LNCaP clone FGC (cell line): ENCODE results near the gene MLKL.

ENCODE experiments used
- DNase-seq: peaks from one replicate; pipeline ENCODE4 v3.0.0-alpha.2; 2011; ENCODE audit warnings: low read depth
- H3K4me3 ChIP-seq: 2 replicates; pipeline ENCODE4 v1.5.1; 2011; ENCODE audit warnings: mild to moderate bottlenecking, low read depth, low read length, control low read depth
- TF ChIP-seq, protein P1 (sequence below): IDR thresholded peaks from 2 replicates; pipeline ENCODE4 v1.5.1; 2012; ENCODE audit warnings: mild to moderate bottlenecking; ENCODE audit not compliant: control insufficient read depth, insufficient read depth; ENCODE audit errors: extremely low read depth

Gene MLKL

DNA sequence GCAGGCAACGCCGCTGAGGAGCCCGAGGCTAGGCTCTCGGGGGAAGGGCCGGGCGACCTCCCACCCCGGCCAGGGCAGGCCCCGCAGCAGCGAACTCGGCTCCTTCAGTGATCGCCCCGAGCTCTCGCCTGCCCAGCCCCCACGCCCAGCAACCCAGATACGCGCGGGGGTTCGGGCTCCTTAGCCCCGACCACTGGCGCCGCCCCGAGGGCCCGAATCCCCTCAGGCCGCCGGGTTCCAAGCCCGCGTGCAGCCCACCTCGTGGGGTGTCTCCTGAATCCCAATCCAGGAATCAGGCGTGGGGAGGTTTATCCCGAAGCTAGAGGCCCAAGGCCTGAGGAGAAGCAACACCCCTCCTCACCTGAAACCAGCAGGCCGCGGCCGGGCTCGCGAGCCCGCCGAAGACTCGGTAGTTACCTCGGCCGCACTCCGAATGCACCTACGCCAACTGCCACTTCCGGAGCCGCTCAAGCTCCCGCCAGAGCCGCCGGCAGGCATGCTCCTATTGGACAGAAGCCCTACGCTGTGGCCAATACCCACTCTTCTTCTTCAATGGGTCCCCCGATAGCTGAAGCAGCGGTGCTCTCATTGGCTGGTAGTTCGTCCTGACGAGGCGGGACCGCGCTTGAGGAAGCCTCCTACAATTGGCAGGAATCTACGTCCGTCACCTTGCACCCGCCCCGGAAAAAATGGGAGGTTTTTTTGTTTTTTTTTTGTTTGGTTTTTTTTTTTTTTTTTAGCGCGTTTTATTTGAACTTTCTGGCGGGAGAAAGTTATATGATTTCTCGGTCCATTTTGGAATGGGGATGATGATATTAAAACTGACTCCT is 34.0 kb downstream of the MLKL start, which contains the start of gene RFWD3:
Gene RFWD3, minus strand, starts transcription at position 453 of the 830 bp plus-strand sequence. CDS start 5,428 bp downstream, outside the sequence.
- H3K4me3 ChIP-seq = peak within 1 kb of the TSS; percentile 94
- TF ChIP-seq, protein P1, sequence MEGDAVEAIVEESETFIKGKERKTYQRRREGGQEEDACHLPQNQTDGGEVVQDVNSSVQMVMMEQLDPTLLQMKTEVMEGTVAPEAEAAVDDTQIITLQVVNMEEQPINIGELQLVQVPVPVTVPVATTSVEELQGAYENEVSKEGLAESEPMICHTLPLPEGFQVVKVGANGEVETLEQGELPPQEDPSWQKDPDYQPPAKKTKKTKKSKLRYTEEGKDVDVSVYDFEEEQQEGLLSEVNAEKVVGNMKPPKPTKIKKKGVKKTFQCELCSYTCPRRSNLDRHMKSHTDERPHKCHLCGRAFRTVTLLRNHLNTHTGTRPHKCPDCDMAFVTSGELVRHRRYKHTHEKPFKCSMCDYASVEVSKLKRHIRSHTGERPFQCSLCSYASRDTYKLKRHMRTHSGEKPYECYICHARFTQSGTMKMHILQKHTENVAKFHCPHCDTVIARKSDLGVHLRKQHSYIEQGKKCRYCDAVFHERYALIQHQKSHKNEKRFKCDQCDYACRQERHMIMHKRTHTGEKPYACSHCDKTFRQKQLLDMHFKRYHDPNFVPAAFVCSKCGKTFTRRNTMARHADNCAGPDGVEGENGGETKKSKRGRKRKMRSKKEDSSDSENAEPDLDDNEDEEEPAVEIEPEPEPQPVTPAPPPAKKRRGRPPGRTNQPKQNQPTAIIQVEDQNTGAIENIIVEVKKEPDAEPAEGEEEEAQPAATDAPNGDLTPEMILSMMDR = no peak
- peak; percentile 97 for DNase-seq

DNA sequence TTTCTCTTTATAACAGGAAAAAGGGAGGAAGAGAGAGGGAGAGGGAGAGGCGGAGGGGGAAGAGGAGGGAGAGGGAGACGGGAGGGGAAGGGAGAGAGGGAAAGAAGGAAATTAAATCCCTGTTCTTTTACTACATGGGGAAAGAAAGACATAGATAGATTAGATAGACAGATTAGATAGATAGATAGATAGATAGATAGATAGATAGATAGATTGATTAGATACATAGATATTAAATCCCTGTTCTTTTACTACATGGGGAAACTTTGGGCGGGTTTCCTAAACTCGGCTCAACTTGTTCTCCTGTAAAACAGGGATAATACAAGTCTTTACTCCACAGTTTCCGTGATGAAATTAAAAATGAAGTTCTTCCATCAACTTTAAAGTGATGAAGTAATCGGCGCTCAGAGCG is 34.6 kb downstream of the MLKL start:
- TF ChIP-seq, protein P1 = no peak
- H3K4me3 ChIP-seq = peak overlapping the region; percentile 94
- DNase-seq = no peak

DNA sequence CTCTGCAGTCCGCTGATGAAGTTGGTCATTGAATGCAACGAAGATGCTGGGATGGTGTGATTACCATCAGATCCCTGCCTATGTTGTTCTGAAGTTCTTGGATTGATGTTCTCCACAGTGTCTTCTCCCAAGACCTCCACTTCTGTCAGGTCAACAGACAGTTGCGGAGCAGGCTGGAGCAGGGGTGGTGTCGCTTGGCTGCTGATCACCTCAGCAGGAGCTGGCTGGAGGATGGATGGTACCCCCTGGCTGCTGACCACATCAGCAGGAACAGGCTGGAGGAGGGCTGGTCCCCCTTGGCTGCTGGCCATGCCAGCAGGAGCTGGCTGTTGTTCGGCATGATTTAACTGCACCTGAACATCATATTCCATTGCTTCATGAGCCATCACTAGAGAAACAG is 39.6 kb downstream of the MLKL start:
- TF ChIP-seq, protein P1 = no peak
- DNase-seq = no peak
- H3K4me3 ChIP-seq = no peak overlapping the region

DNA sequence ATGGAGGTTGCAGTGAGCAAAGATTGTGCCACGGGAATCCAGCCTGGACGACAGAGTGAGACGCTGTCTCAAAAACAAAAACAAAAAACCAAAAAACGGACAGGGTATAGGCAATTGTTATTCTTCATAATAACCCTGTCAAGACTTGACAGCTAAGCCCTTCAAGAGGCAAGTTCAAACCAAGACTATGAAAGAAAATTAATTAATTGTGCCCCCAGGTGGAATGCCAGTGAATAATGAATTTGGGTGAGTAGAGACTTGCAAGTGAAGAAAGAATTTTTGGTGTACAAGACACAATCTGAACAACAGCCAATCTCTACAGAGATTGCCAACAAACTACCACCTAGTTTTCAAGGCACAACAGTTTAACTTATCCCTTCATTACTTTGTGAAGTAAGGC is 40.3 kb downstream of the MLKL start:
- H3K4me3 ChIP-seq = no peak overlapping the region
- DNase-seq = no peak

DNA sequence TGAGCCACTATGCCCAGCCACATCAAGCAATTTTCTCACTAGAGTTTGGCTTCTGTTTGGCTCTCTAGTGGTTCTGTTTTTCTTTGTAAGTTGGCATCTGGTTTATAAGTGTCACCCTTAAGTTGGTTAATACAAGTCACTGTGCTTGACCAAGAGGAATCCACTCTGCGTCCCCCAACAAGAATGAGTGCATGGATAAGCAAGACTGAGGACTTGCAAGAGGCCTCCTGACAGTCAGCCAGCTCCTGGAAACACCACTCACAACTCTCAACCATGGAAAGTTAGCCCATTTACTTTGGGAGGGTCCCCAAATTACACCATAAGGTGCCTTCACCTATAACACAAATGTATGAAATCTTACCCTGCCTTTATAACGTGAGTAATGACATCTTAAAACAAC is 41.6 kb downstream of the MLKL start:
- TF ChIP-seq, protein P1 = no peak
- no peak for DNase-seq
- H3K4me3 ChIP-seq = no peak overlapping the region

More for the DNA sequence above, 40.3 kb downstream of the MLKL start:
- TF ChIP-seq, protein P1 = no peak

DNA sequence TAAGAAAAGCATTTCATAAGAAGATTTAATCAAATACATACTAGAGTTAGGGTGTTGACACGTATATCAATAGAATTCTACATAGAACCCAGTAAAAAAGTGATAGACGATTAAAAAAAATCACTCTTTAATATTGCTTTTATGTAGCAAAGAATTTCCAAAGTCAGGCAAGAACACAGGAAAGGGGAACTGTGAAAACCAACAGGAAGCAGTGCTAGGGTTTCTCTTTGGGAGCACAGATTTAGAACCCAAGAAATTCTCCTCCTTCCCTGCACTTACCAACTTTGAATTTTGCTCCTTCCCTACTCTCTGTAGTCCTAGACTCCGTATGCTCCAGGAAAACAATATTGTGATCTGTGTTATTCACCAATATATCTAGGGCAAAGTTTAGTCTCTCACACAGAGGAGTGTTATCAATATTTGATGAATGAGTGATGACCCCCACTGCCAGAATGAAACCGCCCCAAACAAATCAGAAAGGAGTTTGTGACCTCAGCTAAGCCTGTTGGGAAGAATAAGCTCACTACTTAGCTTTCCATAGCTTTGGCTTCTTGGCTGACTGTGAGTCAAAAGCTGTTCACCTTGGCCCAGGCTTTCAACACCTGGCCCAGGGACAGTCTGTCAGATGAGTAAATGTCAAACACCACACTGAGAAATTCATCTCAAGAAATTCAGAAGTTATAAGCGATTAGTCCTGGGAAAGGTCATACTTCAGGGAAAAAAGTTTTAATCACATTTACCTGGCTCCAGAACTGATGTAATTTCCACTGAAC is 42.6 kb downstream of the MLKL start:
- DNase-seq = no peak
- H3K4me3 ChIP-seq = no peak overlapping the region
- TF ChIP-seq, protein P1 = no peak
